ENCODE data around the gene SUFU.

DNA sequence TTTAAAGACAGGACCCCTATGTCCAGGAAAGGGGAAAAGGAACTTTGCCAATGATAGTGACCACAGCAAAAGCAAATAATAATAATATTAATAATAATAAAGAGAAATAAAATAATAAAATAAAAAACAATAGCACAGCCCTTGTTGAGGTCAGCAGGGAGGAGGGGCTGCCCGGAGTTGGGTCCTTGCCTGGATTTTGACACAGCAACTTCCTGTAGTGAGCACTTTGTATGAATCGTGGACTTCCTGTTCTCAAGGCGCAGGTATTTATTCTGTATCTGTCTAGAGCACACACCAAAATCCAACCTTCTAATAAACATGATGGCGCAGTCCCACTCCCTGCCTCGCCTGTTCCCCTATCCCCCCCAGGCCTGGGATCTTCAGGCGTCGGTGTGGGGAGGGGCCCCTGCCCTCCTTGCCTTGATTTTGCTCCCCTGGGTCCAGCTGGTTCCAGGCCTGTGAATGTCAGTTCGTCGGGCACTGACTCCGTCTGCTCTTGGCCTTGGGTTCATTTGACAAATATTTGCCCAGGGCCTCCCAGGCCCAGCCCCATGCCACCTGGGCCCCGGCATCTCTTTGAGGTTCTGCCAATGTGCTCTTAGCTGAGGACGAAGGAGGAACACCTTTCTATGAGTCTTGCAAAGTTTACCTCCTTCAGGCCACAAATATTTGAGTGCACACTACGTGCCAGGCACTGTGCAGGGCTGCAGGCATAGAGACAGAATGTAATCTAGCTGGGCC, 154.4 kb downstream of the SUFU start:
- TF ChIP-seq CTCF (IDR thresholded peaks at IDR 0.05) (no peak), POLR2A (IDR thresholded peaks at IDR 0.05) (no peak)

Measured in Peyer's patch (tissue), 4 donors.